Endothelial cell of umbilical vein (primary cell): ENCODE measurements around the gene XPNPEP1. TPM values are rescaled to one million over a fixed set of nuclear protein-coding genes. Genes with fewer than 3 reads are reported as not detected.

Experiments used
- BruUV-seq: library from RNA; stranded (reverse); fragments of 400-500 nt; replicated peaks from 2 replicates; lab custom pipeline; 2021; lab: Mats Ljungman, UMichigan
- CTCF ChIA-PET: fragments of 300-600, 350-600 bp; sonication (Branson Sonifier 250); formaldehyde crosslinking; loops from one replicate; lab custom pipeline; 2021; ENCODE audit warnings: antibody characterized with exemption, inconsistent platforms; lab: Charles Lee
- POLR2A ChIA-PET: fragments of 300-600, 350-600 bp; sonication (Branson Sonifier 250); formaldehyde crosslinking; loops from one replicate; lab custom pipeline; 2021; ENCODE audit warnings: antibody characterized with exemption, inconsistent platforms; lab: Charles Lee
- DNase-seq: peaks from one replicate; pipeline ENCODE4 v3.0.0-alpha.2; 2011; ENCODE audit warnings: low read depth, low spot score
- FAIRE-seq: peaks from 2 replicates; lab custom pipeline; 2011; peaks lifted over from hg19 to GRCh38; lab: Jason Lieb, UNC
- H2AFZ ChIP-seq: 2 replicates; pipeline ENCODE4 v1.6.0; 2012; ENCODE audit warnings: low read depth, low read length, control low read depth, inconsistent platforms
- H3K27ac ChIP-seq: 2 replicates; pipeline ENCODE4 v1.5.1; 2011; ENCODE audit warnings: low read depth, mild to moderate bottlenecking, control low read depth, low read length, moderate library complexity; ENCODE audit not compliant: insufficient read depth
- H3K27me3 ChIP-seq, 2 experiments: 2 replicates each; pipeline versions ENCODE4 v1.6.0 to v1.6.1; 2011; ENCODE audit warnings: low read length in 2 of 2, mixed read lengths in 1 of 2; ENCODE audit not compliant: control insufficient read depth in 2 of 2, insufficient read depth in 2 of 2
- H3K36me3 ChIP-seq, 2 experiments: 2 replicates in 1 of 2; 3 replicates in 1 of 2; pipeline ENCODE4 v1.5.1; 2011; ENCODE audit warnings: low read length in 2 of 2, mild to moderate bottlenecking in 1 of 2, moderate library complexity in 1 of 2; ENCODE audit not compliant: control insufficient read depth in 2 of 2, insufficient read depth in 2 of 2; ENCODE audit errors: extremely low read depth in 1 of 2
- H3K4me1 ChIP-seq: 3 replicates; pipeline ENCODE4 v1.5.1; 2011; ENCODE audit warnings: mild to moderate bottlenecking, low read length; ENCODE audit not compliant: control insufficient read depth, insufficient read depth; ENCODE audit errors: extremely low read depth
- H3K4me2 ChIP-seq: 2 replicates; pipeline ENCODE4 v1.6.1; 2011; ENCODE audit warnings: low read length, control low read depth, mixed read lengths; ENCODE audit not compliant: insufficient read depth
- H3K4me3 ChIP-seq, 3 experiments: fragments of 200-600 bp in 1 of 3; sonication (generic), shearing (Covaris generic) in 1 of 3; replicated peaks in 1 of 3; 2 replicates each; pipeline ENCODE4 v1.5.1; 2011 to 2016; ENCODE audit warnings: control low read depth in 3 of 3, low read length in 3 of 3, mild to moderate bottlenecking in 2 of 3, inconsistent platforms in 1 of 3, low read depth in 1 of 3, moderate library complexity in 1 of 3; ENCODE audit not compliant: insufficient read depth in 1 of 3
- H3K79me2 ChIP-seq: 2 replicates; pipeline ENCODE4 v1.6.0; 2012; ENCODE audit warnings: low read length, inconsistent platforms; ENCODE audit not compliant: control insufficient read depth, insufficient read depth
- H3K9ac ChIP-seq: replicated peaks from 2 replicates; pipeline ENCODE3; 2011; ENCODE audit warnings: low read length, control low read depth; ENCODE audit not compliant: insufficient read depth; ENCODE audit errors: extremely low read depth
- H3K9me1 ChIP-seq: replicated peaks from 3 replicates; pipeline ENCODE4 v1.6.0; 2011; ENCODE audit warnings: mild to moderate bottlenecking, low read length; ENCODE audit not compliant: control insufficient read depth, insufficient read depth; ENCODE audit errors: extremely low read depth
- H3K9me3 ChIP-seq: replicated peaks from 2 replicates; pipeline ENCODE4 v1.5.1; 2012; ENCODE audit warnings: low read length, inconsistent platforms; ENCODE audit not compliant: control insufficient read depth, insufficient read depth
- H4K20me1 ChIP-seq: replicated peaks from 2 replicates; pipeline ENCODE3; 2011; ENCODE audit warnings: mild to moderate bottlenecking, low read length; ENCODE audit not compliant: control insufficient read depth, insufficient read depth; ENCODE audit errors: extremely low read depth
- EZH2 ChIP-seq: IDR thresholded peaks from 2 replicates; pipeline ENCODE4 v1.6.1; 2012; ENCODE audit warnings: borderline replicate concordance, low read depth, mild to moderate bottlenecking, moderate library complexity, low read length, inconsistent platforms; ENCODE audit not compliant: severe bottlenecking
- FOS ChIP-seq: IDR thresholded peaks from 2 replicates; pipeline ENCODE4 v1.6.1; 2011; ENCODE audit warnings: mild to moderate bottlenecking, low read length, moderate library complexity, borderline replicate concordance; ENCODE audit not compliant: insufficient read depth
- GATA2 ChIP-seq: IDR thresholded peaks from 2 replicates; pipeline ENCODE4 v1.7.0; 2011; ENCODE audit warnings: low read depth, mild to moderate bottlenecking, moderate library complexity, mixed read lengths, low read length; ENCODE audit not compliant: insufficient read length, insufficient read depth
- JUN ChIP-seq: IDR thresholded peaks from 2 replicates; pipeline ENCODE4 v1.6.1; 2011; ENCODE audit warnings: borderline replicate concordance, low read depth; ENCODE audit not compliant: insufficient read length, insufficient read depth
- MAX ChIP-seq: IDR thresholded peaks from 2 replicates; pipeline ENCODE4 v1.6.1; 2011; ENCODE audit not compliant: insufficient read depth, insufficient read length
- MYC ChIP-seq: IDR thresholded peaks from one replicate; pipeline ENCODE4 v1.6.1; 2011; ENCODE audit warnings: mild to moderate bottlenecking, low read depth, low read length
- POLR2A ChIP-seq: IDR thresholded peaks from 2 replicates; pipeline ENCODE4 v1.6.1; 2012; ENCODE audit warnings: low read depth, mild to moderate bottlenecking, control low read depth, low read length
- POLR2AphosphoS5 ChIP-seq: IDR thresholded peaks from 2 replicates; pipeline ENCODE4 v1.6.1; 2012; ENCODE audit warnings: low read depth, mild to moderate bottlenecking, control low read depth, low read length, moderate library complexity; ENCODE audit not compliant: insufficient read depth
- dilution Hi-C: fragments of 300-500 bp; cut with MboI; formaldehyde crosslinking; loops from one replicate; pipeline ENCODE4 v1.15.0; 2019; ENCODE audit warnings: low sequenced_read_pairs; ENCODE audit not compliant: extremely low pct_ligation_motif_present
- intact Hi-C: fragments of 100-400 bp; cut with micrococcal nuclease; formaldehyde crosslinking; loops from one replicate; pipeline ENCODE4 v1.10.0; 2022
- polyA plus RNA-seq, 4 experiments: library from polyadenylated mRNA; depleted of rRNA in 3 of 4; stranded (reverse) in 3 of 4; unstranded in 1 of 4; fragments of >200 nt; gene quantifications; 2 replicates each; pipeline versions ENCODE4 v1.2.1 to v1.2.3, GENCODE V29; 2011 to 2012; ENCODE audit warnings: missing spikeins in 1 of 4
- total RNA-seq: library from RNA; stranded (reverse); gene quantifications from 2 replicates; pipeline ENCODE4 v1.2.3, GENCODE V29; 2021
- TF ChIP-seq, protein P1 (sequence below), 2 donors: IDR thresholded peaks; 1 replicate in 1 of 2; 2 replicates in 1 of 2; pipeline ENCODE4 v1.5.1; 2011; ENCODE audit warnings: low read length in 2 of 2, mild to moderate bottlenecking in 2 of 2, moderate library complexity in 2 of 2, control low read depth in 1 of 2, inconsistent platforms in 1 of 2, low read depth in 1 of 2; ENCODE audit not compliant: insufficient read depth in 1 of 2; ENCODE audit errors: extremely low read depth in 1 of 2

Gene XPNPEP1
- total and polyA plus RNA-seq, 2 donors (not counting 3 experiments of a cell fraction or from before 2014, with no cell fraction given) = 81.1 to 245 TPM

GRCh38 chr10:109969760-109970346 is 46.5 kb upstream of the XPNPEP1 start:
- dilution Hi-C loops (no loop called here), intact Hi-C loops (loop anchor here (5.0 kb wide), 3 partner anchors 48 to 257 kb away; partner anchors contain the start of genes MXI1 and XPNPEP1)
- no peak overlapping the region for H3K9ac ChIP-seq
- H3K9me1 ChIP-seq = no peaks in the 10 kb centered on the region
- DNase-seq = no peak
- no peaks in the 10 kb centered on the region for H3K27me3 ChIP-seq
- no peaks in the 10 kb centered on the region for H4K20me1 ChIP-seq
- ChIA-PET CTCF (interaction anchor here (1.0 to 1.5 kb wide), 3 partner anchors 8 to 59 kb away, joined by 3 read pairs; no protein-coding TSS in a partner anchor), POLR2A (no interaction called here)
- no peak overlapping the region for H2AFZ ChIP-seq
- no peak overlapping the region for H3K27ac ChIP-seq
- no peak for FAIRE-seq
- no peaks in the 10 kb centered on the region for H3K9me3 ChIP-seq
- H3K4me3 ChIP-seq = no peak overlapping the region
- TF ChIP-seq, protein P1, sequence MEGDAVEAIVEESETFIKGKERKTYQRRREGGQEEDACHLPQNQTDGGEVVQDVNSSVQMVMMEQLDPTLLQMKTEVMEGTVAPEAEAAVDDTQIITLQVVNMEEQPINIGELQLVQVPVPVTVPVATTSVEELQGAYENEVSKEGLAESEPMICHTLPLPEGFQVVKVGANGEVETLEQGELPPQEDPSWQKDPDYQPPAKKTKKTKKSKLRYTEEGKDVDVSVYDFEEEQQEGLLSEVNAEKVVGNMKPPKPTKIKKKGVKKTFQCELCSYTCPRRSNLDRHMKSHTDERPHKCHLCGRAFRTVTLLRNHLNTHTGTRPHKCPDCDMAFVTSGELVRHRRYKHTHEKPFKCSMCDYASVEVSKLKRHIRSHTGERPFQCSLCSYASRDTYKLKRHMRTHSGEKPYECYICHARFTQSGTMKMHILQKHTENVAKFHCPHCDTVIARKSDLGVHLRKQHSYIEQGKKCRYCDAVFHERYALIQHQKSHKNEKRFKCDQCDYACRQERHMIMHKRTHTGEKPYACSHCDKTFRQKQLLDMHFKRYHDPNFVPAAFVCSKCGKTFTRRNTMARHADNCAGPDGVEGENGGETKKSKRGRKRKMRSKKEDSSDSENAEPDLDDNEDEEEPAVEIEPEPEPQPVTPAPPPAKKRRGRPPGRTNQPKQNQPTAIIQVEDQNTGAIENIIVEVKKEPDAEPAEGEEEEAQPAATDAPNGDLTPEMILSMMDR (IDR thresholded peaks at IDR 0.05; ENCODE audit: extremely low read depth in 1 of 2, insufficient read depth in 1 of 2, low read depth in 1 of 2, low read length in 2 of 2) = no peak
- no peak for TF ChIP-seq GATA2
- no peak for TF ChIP-seq FOS
- TF ChIP-seq JUN = no peak
- TF ChIP-seq MYC = no peak
- no peak for TF ChIP-seq MAX
- TF ChIP-seq POLR2A = no peak
- TF ChIP-seq POLR2AphosphoS5 = no peak
- TF ChIP-seq EZH2 = no peak
- no peaks in the 10 kb centered on the region for H3K79me2 ChIP-seq
- no TSS peak for BruUV-seq
- H3K4me2 ChIP-seq = no peak overlapping the region
- H3K4me1 ChIP-seq = peaks cover 33% of the 10 kb centered on the region
- H3K36me3 ChIP-seq = no peaks in the 10 kb centered on the region
